HG02610 (cell line): ENCODE results near the gene ZMYND8.
"Not testable (repeated sequence)": the region's sequence is repeated elsewhere in the genome, so short reads cannot be mapped to it uniquely, and the experiment has no call there.

ENCODE experiments used
- ATAC-seq: cut with Tn5 transposase; IDR thresholded peaks from one replicate; pipeline ENCODE4 v1.9.1; 2021; ENCODE audit warnings: mild to moderate bottlenecking, moderate library complexity; ENCODE audit not compliant: unreplicated experiment

Gene ZMYND8

GRCh38 chr20:47188540-47188939 lies 168.0 kb downstream of the ZMYND8 start:
- no peak for ATAC-seq

GRCh38 chr20:47187450-47188195 lies 168.9 kb downstream of the ZMYND8 start:
- ATAC-seq, result no peak

GRCh38 chr20:47183367-47183766 lies 173.1 kb downstream of the ZMYND8 start:
- ATAC-seq, result no peak

- no peak for ATAC-seq
These were observed 175.2 kb downstream of the ZMYND8 start for GRCh38 chr20:47181056-47181862.

- no peak for ATAC-seq
These were observed 177.2 kb downstream of the ZMYND8 start for GRCh38 chr20:47179267-47179666.

GRCh38 chr20:47178851-47179250 lies 177.6 kb downstream of the ZMYND8 start:
- ATAC-seq, result no peak

- no peak for ATAC-seq
These were observed 178.2 kb downstream of the ZMYND8 start for GRCh38 chr20:47178277-47178676.

- ATAC-seq, result not testable (repeated sequence)
These were observed 180.3 kb downstream of the ZMYND8 start for GRCh38 chr20:47176217-47176616.

GRCh38 chr20:47175493-47175892 lies 181.0 kb downstream of the ZMYND8 start:
- no peak for ATAC-seq

- ATAC-seq, result no peak
These were observed 181.8 kb downstream of the ZMYND8 start for GRCh38 chr20:47174456-47175243.

GRCh38 chr20:47173596-47174216 lies 182.8 kb downstream of the ZMYND8 start:
- ATAC-seq, result no peak

GRCh38 chr20:47172579-47172978 lies 183.9 kb downstream of the ZMYND8 start:
- no peak for ATAC-seq

GRCh38 chr20:47167846-47168245 lies 188.7 kb downstream of the ZMYND8 start:
- no peak for ATAC-seq

GRCh38 chr20:47165376-47165865 lies 191.1 kb downstream of the ZMYND8 start:
- no peak for ATAC-seq

- ATAC-seq, result no peak
These were observed 192.4 kb downstream of the ZMYND8 start for GRCh38 chr20:47164140-47164539.

- no peak for ATAC-seq
These were observed 195.1 kb downstream of the ZMYND8 start for GRCh38 chr20:47161411-47161810.

GRCh38 chr20:47160992-47161391 lies 195.5 kb downstream of the ZMYND8 start:
- no peak for ATAC-seq

- ATAC-seq, result no peak
These were observed 196.3 kb downstream of the ZMYND8 start for GRCh38 chr20:47160240-47160639.
